NCI-H2227 treated with DMSO at 0.1 percent for 48 hours (cell line): ENCODE results near the gene CPHXL2.
A peak's percentile ranks its signal among the peaks of the same experiment; 100 is the strongest.

Experiments
- DNase-seq: peaks from one replicate; lab custom pipeline; 2025; lab: John Stamatoyannopoulos, UW

CPHXL2 gene

DNA sequence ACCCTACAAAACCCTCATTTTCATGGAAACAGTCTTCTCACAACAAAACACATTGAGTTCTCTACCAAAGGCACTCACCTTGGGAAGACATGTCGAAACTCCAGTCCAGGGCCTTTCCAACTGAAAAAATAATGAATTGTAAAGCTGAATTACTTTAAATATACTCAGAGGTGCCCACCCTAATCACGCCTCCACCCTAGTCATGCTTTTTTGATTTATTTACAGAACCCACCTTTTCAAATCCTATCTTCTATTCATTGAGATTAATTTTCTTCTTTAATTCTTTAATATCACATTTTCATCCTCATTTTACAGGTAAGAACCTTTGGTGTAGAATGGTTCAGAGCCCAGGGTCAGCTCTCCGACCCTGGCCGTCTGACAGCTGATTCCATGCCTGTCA, at the start of gene CPHXL2:
CPHXL2 (minus strand) TSS at position 101 of the 400 bp plus-strand sequence; CDS start at position 91, 10 bp downstream.
- DNase-seq, result no peak

DNA sequence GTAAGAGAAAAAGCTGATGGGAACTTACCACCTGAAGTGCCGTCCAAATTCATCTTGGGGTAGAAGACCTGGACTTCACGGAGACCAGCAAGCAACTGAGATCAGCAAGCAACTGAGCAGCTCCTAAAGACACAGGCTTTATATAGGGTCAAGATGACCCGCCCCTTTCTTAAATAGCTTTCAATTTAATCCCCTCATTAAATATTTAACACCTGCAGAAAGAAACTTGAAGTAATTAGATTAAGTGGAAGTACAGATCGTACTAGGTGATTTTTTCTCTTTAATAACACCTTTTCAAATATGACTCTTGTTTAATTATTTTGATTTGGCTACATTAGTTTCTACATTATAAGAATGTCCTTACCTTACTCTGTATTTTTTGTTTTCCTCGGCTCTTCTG, 49.6 kb upstream of the CPHXL2 start, which contains the start of gene CPHXL:
CPHXL (minus strand) TSS at position 101 of the 400 bp plus-strand sequence; CDS start at position 53, 48 bp downstream.
- no peak for DNase-seq

DNA sequence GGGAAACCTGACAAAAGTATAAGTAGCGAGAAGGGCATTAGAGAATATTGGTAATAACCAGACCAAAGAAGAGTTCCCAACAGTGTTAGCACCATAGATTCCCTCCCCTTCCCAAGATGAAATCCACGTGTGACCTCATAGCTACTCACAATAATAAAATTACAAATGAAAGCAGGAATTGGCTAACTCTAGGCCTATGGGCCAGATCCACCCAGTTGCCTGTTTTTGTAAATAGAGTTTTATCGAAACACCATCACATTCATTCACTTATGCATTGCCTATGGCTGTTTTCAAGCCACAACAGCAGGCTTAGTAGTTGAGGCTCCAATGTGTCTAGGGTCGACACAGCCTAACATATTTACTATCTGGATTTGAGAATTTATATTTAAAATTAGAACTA, 41.6 kb upstream of the CPHXL2 start:
- no peak for DNase-seq

DNA sequence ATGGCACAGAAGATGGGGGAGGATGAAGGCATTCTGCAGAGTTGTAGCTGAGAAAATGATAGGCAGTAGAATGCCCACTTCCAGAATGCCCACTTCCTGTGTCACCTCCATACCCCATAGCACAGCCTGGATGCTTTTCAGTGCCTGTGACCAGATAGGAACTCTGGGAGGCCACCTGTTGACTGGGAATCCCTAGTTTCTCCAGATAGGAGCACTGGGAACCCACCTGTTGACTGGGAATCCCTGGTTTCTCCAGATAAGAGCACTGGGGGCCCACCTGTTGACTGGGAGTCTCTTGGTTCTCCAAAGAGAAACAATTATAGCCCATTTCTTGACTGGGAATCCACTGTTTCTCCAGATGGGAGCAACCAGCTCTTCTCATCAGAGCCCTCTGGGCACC, 37.9 kb upstream of the CPHXL2 start:
- DNase-seq, result no peak

DNA sequence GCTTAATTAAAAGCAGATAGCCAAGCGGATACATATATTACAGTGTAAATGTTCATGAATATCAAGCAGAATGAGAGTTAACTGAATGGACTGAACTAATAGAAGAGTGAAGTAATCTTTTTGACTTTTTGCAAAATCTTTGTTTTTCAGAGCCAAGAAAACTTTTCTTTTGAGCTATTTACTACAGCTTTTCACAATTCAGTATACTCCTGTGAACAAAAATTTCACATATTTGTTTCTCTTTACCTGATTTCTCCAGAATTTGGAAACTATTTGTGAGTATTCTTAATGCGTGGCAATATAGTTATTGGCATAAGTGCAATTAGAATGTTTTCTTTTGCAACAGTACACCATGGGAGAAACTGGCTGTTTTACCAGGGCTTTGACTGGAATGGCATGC, 33.5 kb upstream of the CPHXL2 start:
- DNase-seq, result no peak

DNA sequence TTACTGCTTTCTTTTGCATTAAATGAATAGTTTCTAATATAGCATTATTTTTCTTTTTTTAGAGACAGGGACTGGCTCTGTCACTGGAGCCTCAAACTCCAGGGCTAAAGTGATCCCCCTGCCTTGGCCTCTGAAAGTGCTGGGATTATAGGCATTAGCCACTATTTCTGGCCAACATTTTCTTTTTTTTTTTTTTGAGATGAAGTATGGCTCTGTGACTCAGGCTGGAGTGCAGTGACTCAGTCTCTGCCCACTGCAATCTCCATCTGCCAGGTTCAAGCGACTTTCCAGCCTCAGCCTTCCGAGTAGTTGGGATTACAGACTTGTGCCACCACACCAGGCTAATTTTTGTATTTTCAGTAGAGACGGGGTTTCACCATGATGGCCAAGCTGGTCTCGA, 26.5 kb upstream of the CPHXL2 start:
- no peak for DNase-seq

DNA sequence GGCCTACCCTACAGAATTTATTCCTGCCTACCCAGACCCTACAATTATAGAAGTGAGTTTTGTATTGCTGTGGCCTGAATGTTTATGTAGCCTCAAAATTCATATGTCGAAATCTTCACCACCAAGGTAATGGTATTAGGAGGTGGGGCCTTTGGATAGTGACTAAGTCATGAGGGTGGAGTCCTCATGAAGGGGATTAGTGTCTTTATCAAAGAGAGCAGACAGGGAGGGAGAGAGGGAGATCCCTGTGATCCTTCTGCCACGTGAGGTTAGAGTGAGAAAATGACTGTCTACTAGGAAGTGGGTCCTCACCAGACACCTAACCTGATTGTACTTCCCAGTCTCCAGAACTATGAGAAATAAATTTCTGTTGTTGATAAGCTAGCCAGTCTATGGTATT, 25.4 kb upstream of the CPHXL2 start:
- DNase-seq, result no peak

DNA sequence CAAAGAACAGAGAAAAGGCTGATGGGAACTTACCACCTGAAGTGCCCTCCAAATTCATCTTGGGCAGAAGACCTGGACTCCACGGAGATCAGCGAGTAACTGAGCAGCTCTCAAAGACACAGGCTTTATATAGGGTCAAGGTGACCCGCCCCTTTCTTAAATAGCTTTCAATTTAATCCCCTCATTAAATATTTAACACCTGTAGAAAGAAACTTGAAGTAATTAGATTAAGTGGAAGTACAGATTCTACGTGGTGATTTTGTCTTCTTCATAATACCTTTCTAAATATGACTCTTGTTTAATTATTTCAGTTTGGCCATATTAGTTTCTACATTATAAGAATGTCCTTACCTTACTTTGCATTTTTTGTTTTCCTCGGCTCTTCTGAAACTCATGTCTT, 24.6 kb upstream of the CPHXL2 start, which contains the start of gene DUXB:
DUXB (minus strand) TSS at position 101 of the 400 bp plus-strand sequence; CDS start at position 58, 43 bp downstream.
- no peak for DNase-seq

DNA sequence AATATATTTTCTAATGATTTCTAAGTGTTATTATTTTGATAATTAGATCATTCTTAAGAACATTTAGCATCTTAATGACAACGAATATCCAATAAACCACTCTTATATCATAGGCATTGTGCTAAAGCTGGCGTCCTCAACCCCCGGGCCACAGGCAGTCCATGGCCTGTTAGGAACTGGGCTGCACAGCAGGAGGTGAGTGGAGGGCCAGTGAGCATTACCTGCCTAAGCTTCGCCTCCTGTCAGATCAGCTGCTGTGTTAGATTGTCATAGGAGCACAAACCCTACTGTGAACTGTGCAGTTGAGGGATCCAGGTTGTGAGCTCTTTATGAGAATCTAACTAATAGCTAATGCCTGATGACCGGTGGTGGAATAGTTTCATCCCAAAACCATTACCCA, 20.8 kb upstream of the CPHXL2 start:
- DNase-seq, result no peak

DNA sequence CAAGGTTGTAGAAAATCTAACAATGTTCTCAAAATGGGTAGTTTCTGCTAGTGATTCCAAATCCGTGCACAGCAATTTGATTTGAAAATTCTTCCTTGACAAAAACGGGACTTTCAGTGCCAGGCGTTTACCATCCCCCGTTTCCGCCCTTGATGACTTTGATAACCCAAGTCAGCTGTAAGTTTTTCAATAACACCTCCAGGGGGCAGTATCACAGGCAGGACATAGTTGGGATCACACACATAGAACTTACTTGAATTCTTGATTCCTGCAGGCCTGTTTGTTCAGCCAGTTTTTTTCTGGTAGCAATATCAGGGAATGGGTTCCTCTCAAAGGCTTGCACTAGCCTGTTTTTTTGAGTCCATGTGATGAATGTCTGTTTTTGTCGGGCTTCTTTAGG, 18.9 kb upstream of the CPHXL2 start:
- no peak for DNase-seq

DNA sequence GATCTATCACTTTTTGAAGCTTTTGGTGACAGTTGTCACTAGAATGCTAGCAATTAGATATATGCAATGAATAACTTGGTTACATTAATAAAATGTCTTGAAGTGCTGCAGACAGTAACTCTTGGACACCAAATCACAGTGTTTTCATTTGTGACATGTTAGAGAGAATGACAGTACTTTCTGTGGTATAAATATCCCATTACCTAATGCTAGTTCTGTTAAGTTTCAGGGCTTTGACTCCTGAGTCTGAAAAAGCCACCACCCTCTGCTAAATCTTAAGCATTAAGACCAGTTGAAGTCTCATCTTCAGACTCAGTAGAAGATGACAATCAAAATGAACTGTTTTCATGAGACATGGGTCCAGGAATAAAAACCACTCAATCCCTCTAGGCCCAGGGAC, 10.6 kb upstream of the CPHXL2 start:
- DNase-seq, result no peak

DNA sequence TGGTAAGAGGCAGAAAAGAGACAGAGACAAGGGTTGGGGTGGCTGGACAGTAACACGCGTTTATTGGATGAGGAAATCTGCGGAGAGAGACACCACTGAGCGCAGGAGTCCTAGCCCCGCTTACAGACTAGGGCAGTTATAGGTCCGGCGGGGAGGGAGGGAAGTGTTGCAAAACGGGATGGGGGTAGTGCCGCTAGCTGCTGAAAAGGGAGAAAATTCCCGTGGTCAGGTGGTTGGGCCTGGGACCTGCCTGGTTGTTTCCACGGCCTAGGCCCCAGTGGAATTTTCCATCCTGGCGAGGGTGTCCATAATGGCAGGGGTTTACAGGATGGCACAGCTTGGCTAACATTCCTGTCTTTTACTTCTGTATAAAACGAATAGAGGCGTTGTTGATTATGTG, 5.5 kb upstream of the CPHXL2 start:
- no peak for DNase-seq

DNA sequence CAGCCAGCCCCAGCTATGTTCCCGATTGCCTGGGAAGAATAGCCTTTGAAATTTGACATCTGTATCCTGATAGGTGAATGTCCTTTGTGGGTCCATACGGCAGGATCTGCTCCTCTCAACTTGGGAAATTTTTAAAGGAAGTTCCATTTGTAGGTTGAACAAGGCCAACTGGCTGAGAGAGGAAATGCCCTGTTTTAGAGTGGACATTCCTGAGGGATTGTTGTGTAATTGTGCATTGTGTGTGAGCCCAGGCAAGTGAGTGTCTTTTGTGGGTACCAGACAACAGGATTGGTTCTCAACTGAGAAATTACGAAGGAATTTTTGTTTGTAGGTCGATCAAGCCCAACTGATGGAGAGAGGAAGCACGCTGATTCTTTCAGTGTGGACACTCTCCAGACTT, 2.6 kb upstream of the CPHXL2 start:
- DNase-seq, result no peak

DNA sequence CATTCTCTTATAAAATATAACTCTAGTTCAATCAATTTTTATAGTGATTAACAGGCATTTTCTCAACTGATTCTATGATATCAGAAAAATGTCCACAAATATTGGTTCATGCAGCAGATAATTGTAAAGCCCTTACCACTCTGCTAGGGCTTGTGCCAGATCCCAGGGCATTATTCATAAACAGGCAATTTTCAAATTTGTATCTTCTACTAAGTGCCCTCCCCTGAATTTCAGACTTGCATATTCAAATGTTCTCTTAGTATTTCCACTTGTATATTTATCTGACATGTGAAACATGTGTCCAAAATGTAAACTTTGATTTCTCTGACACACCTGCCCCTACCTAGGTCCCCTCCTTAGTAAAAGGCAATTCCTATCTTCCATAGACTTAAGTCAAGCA, 9.3 kb downstream of the CPHXL2 start:
- DNase-seq, result no peak

DNA sequence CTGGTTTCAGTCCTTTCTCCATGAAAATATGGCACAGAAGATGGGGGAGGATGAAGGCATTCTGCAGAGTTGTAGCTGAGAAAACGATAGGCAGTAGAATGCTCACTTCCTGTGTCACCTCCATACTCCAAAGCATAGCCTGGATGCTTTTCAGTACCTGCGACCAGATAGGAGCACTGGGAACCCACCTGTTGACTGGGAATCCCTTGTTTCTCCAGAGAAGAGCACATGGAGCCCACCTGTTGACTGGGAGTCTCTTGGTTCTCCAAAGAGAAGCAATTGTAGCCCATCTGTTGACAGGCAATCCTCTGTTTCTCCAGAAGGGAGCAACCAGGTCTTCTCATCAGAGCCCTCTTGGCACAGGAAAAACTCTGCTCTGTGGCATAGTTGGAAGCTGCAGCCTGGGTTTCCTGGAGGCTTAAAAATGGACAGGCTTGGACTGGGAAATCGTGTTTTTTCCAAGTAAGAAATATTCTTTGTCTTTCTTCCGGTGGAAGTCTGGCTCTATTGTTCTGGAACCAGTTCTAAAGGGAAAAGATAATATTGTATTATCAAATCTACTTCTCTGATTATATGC, 16.0 kb downstream of the CPHXL2 start:
- DNase-seq, result no peak

DNA sequence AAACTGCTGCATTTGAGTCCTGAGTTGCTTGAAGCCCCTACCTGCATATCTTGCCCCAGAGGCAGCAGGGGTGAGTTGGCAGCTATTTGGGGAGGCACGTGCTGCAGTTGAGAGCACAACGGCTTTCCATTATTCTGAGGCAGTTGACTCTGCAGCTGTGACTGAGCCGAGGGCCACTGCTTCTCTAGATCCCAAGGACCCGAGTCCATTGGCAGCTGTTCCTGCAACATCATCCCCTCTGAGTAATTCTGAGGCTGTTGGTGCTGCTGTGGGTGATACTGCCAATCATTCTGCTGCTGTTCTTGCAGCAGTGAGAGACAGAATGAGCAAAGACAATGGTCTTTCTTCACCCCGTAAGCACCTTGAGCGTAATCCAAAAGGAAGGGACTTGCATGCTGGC, 16.5 kb downstream of the CPHXL2 start:
- no peak for DNase-seq

DNA sequence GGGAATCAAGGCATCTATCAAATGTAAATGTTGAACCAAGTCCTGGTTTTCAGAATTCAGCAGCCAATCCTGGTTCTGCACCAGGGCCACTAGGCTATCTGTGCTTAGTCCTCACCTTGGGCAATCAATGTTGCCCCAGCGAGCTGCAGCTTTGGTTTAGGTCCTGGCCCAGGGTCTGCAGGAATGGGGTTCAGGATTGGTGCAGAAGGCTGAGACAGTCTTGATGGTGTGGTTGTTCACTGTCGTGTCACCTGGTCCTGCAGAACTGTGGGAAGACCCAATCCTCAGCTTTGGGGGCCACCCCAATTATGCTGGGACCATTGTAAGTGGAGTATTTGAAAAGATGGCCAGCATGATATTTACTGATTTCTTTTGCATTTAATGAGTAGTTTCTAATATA, 18.6 kb downstream of the CPHXL2 start:
- no peak for DNase-seq

DNA sequence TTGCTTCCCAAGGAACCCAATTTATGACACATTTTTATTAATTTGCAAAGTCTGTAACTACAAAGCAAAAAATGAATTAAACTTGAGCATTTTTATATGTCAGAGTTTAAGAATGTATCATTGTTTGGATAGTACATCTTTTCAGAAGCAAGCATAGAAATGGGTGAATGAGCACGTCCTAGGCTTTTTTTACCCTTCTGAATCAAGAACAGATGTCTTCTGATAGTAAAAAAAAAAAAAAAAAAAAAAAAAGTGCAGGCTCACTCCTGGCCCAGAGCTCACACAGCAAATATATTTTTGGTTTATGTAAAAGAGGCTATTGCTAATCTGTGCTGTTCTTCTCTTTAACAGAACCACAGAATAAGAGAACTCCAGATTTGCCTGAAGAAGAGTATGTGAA, 22.9 kb downstream of the CPHXL2 start:
- DNase-seq, result no peak

DNA sequence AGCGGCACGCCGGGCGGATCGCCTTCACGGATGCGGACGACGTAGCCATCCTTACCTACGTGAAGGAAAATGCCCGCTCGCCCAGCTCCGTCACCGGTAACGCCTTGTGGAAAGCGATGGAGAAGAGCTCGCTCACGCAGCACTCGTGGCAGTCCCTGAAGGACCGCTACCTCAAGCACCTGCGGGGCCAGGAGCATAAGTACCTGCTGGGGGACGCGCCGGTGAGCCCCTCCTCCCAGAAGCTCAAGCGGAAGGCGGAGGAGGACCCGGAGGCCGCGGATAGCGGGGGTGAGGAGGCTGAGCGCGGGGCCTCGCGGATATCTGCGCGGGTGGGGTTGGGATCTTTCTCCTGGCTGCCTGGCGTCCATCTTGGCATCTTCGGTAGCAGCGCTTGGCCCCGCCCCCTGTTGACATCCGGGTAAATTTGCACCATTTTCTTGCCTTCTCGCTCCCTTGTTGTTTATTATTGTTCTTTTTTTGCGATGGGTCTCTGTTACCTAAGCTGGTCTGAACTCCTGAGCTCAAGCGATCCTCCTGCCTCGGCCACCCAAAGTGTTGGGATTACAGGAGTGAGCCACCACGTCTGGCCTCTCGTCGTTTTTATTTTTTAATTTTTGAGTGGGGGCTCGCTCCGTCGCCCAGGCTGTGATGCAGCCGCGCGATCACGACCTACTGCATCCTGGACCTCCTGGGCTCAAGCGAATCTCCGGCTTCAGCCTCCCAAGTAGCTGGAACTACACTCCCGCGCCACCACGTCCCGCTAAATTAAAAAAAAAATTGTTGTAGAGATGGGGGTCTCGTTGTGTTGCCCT, 28.3 kb downstream of the CPHXL2 start:
- peak; percentile 37 for DNase-seq

DNA sequence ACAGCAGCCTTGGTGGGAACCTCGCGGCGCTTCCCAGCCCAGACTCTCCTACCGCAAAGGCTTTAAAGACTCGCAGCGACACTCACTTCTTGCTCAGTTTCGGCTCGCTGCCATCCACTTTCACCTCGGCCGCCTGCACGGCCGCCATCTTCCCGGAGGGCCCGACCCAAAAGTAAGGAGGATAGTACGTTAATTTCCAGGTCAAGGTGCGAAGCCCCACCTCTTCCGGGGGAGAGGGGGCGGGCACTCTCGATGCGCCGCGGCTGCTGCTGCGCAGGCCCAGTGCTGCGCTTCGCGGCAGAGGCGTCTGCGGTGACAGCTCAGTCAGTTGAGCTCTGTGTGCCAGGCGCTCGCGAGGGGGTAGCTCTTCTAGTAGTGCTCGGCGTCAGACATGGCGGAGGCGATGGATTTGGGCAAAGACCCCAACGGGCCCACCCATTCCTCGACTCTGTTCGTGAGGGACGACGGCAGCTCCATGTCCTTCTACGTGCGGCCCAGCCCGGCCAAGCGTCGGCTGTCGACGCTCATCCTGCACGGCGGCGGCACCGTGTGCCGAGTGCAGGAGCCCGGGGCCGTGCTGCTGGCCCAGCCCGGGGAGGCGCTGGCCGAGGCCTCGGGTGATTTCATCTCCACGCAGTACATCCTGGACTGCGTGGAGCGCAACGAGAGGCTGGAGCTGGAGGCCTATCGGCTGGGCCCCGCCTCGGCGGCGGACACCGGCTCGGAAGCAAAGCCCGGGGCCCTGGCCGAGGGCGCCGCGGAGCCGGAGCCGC, 29.1 kb downstream of the CPHXL2 start, which contains the start of the genes KARS1 and TERF2IP:
KARS1 (minus strand) TSS at position 174 of the 773 bp plus-strand sequence; CDS start at position 148, 26 bp downstream.
TERF2IP (plus strand) TSS at position 282 of the 773 bp plus-strand sequence; CDS start at position 392, 110 bp downstream.
- peak; percentile 78 for DNase-seq

DNA sequence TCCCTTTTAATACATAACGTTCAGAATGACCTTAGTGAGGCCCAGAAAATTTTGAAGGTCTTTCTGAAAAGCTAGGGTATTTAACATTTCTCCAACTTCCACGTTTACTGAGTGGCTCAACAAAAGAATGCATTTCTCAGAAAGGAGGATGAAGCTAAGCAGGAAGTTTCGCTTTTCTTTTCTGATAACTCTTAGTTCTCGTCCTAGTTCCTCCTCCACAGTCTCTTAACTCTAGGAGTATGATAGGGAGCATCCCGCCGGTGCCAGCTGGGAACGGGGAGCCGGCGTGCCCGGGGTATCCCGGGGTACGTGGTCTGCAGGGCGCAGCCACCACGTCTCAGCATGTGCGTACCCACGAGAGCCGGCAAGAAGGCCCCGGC, 29.7 kb downstream of the CPHXL2 start:
- DNase-seq, result no peak

DNA sequence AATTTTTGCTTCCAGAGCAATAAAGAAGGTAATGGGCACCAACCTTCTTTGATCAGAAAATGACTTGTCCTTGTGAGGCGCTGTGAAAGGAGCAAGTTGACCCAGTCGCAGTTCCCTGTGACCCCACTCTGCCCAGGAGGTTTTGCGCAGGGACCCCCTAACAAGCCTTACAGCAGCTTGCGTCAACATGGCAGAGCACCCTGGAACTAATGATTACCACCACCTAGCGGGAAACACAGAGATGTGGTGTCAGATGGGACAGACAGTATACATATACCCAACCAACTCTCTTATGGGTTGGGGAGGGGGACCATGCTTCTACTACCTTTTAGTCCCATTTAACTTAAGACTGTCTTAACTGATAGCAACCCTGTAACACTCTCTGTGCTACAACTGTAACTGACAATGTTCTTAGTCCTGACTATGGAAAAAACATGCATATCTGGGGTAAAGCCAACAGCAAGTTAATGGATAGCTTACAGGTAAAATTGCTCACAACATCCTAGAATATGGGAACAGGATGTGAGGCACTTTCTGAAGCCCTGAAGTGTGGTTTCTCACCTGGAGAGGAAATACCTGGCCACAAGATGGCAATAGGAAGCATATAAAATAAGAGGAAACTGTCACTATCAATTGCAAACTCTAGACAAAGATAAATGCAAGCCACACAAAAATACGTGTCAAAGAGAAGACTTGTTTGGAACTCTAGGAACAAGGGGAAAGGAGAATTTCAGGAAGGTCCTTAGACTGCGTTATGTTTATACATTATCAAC, 32.4 kb downstream of the CPHXL2 start:
- DNase-seq, result no peak
